Renal pelvis (tissue), 4 donors: Measurements from ENCODE around the gene STAU1. TPM values are rescaled to one million over a fixed set of nuclear protein-coding genes. Genes with fewer than 3 reads are reported as not detected.
"Not testable (repeated sequence)": the region's sequence is repeated elsewhere in the genome, so short reads cannot be mapped to it uniquely, and the experiment has no call there.

ENCODE experiments used
- DNase-seq: peaks from one replicate; pipeline ENCODE4 v3.0.0-alpha.2; 2013
- polyA plus RNA-seq, 3 donors: library from polyadenylated mRNA; unstranded; fragments of 120-200 nt; gene quantifications; one replicate each; pipeline ENCODE4 v1.2.1, GENCODE V29; 2013; ENCODE audit not compliant: insufficient read length in 3 of 3

Gene STAU1
- polyA plus RNA-seq, 3 donors = 112 to 120 (median 117) TPM

GRCh38 chr20:49168864-49169263 is 19.3 kb downstream of the STAU1 start:
- DNase-seq = not testable (repeated sequence)

GRCh38 chr20:49167811-49168507 is 20.2 kb downstream of the STAU1 start:
- DNase-seq = no peak

GRCh38 chr20:49166534-49167449 is 21.3 kb downstream of the STAU1 start:
- no peak for DNase-seq

GRCh38 chr20:49165611-49166010 is 22.5 kb downstream of the STAU1 start:
- no peak for DNase-seq

GRCh38 chr20:49163696-49164095 is 24.4 kb downstream of the STAU1 start:
- no peak for DNase-seq

GRCh38 chr20:49161428-49162152 is 26.5 kb downstream of the STAU1 start:
- DNase-seq = no peak

GRCh38 chr20:49160057-49160929 is 27.8 kb downstream of the STAU1 start:
- no peak for DNase-seq

GRCh38 chr20:49157146-49157545 is 31.0 kb downstream of the STAU1 start:
- no peak for DNase-seq

GRCh38 chr20:49156481-49156880 is 31.7 kb downstream of the STAU1 start:
- DNase-seq = no peak

GRCh38 chr20:49151436-49151835 is 36.7 kb downstream of the STAU1 start:
- peak; percentile 44 for DNase-seq

GRCh38 chr20:49149281-49150045 is 38.7 kb downstream of the STAU1 start:
- DNase-seq = no peak

GRCh38 chr20:49148601-49149000 is 39.5 kb downstream of the STAU1 start:
- DNase-seq = no peak

GRCh38 chr20:49147296-49147695 is 40.8 kb downstream of the STAU1 start:
- DNase-seq = no peak

GRCh38 chr20:49146442-49147225 is 41.5 kb downstream of the STAU1 start:
- DNase-seq = no peak

- no peak for DNase-seq
These were observed 47.3 kb downstream of the STAU1 start for GRCh38 chr20:49140834-49141233.

- no peak for DNase-seq
These were observed 47.7 kb downstream of the STAU1 start for GRCh38 chr20:49140411-49140810.

GRCh38 chr20:49138431-49138830 is 49.7 kb downstream of the STAU1 start:
- DNase-seq = no peak

- DNase-seq = no peak
These were observed 51.1 kb downstream of the STAU1 start for GRCh38 chr20:49136817-49137571.

GRCh38 chr20:49134797-49135196 is 53.3 kb downstream of the STAU1 start:
- not testable (repeated sequence) for DNase-seq
